ENCODE results near the gene IL10RB. TPM values are rescaled to one million over a fixed set of nuclear protein-coding genes. Genes with fewer than 3 reads are reported as not detected.

Gene IL10RB
- total RNA-seq, 1 experiment from 2014 or later: 3.1 TPM

DNA sequence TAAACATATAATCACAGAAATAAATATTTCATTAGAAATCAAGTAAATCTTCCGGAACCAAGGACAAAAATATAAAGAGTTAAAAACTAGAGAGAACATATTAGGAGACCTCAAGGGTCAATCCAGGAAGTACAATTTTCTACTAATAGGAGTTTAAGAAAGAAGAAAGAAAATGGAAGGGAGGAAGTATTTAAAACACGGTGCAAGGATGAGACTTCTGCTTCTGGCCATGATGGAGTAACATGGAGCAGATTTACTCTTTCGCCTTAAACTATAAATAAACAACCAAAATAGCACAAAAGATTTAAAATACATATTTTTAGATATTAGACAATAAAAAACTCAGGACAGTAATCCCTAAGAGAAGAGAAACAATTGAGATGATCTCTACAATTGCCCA, 46.0 kb downstream of the IL10RB start:
- Histone ChIP-seq H2AK5ac (ENCODE audit: insufficient read length, low read length) (no peak overlapping the region), H2BK20ac (ENCODE audit: low read depth, low read length, poor library complexity, severe bottlenecking) (no peak overlapping the region), H4K5ac (ENCODE audit: insufficient read length, low read depth, low read length) (no peak overlapping the region), H3K9ac (ENCODE audit: extremely low read depth, insufficient read length, low read length) (no peak overlapping the region), H3K79me2 (ENCODE audit: insufficient read depth, low read length) (no peaks in the 10 kb centered on the region), H2AFZ (ENCODE audit: low read length) (no peak overlapping the region), H3K27me3 (ENCODE audit: insufficient read depth, low read length) (no peaks in the 10 kb centered on the region), H2BK5ac (ENCODE audit: insufficient read length, low read length) (no peak overlapping the region), H4K20me1 (ENCODE audit: control insufficient read depth, insufficient read depth, insufficient read length) (no peaks in the 10 kb centered on the region), H3K27ac (ENCODE audit: insufficient read length, low read depth, low read length) (no peak overlapping the region), H4K8ac (replicated peaks; ENCODE audit: insufficient read length, low read depth, low read length) (no peak overlapping the region), H3K18ac (ENCODE audit: insufficient read length, low read depth, low read length) (no peak overlapping the region), H3K4me1 (ENCODE audit: insufficient read depth, low read length) (no peaks in the 10 kb centered on the region), H2BK15ac (ENCODE audit: low read depth, low read length) (no peak overlapping the region), H4K91ac (ENCODE audit: insufficient read length, low read depth, low read length) (no peak overlapping the region), H3K23me2 (ENCODE audit: insufficient read length, low read depth, low read length, poor library complexity, severe bottlenecking) (no peaks in the 10 kb centered on the region), H2BK120ac (ENCODE audit: low read depth, low read length, poor library complexity, severe bottlenecking) (no peak overlapping the region), H3K79me1 (ENCODE audit: insufficient read depth, low read depth, low read length, poor library complexity, severe bottlenecking) (no peaks in the 10 kb centered on the region), H3K56ac (ENCODE audit: insufficient read length, low read depth, low read length) (no peak overlapping the region), H2BK12ac (ENCODE audit: insufficient read length, low read depth, low read length) (no peak overlapping the region), H3T11ph (ENCODE audit: low read length) (no peak overlapping the region), H3K23ac (ENCODE audit: insufficient read length, low read depth, low read length) (no peak overlapping the region), H3K14ac (ENCODE audit: insufficient read depth, low read length) (no peak overlapping the region), H3K4ac (ENCODE audit: low read depth, low read length) (no peak overlapping the region), H3K4me2 (ENCODE audit: insufficient read depth, insufficient read length, low read length) (no peak overlapping the region), H3K9me3 (ENCODE audit: control insufficient read depth, low read depth, low read length) (no peaks in the 10 kb centered on the region)
- no peaks in the 10 kb centered on the region for H3K4me1 Mint-ChIP-seq
- no peak for DNase-seq
- no peak overlapping the region for H3K4me3 Mint-ChIP-seq
- peaks cover 0 to 2% of the 10 kb centered on the region in 2 experiments; a peak in 1 of 5 replicates for H3K9me3 Mint-ChIP-seq
- no peak for TF ChIP-seq CTCF (conservative IDR thresholded peaks at IDR 0.05)
- H3K36me3 Mint-ChIP-seq (ENCODE audit: insufficient read depth in 1 of 3, low read depth in 3 of 3): no peaks in the 10 kb centered on the region
- no peak overlapping the region for H3K27ac Mint-ChIP-seq
- WGBS (ENCODE audit: extremely low coverage, insufficient read length, low lambda C conversion rate): no CpG with 5 or more reads among the region's 3 CpGs
- H3K27me3 Mint-ChIP-seq (ENCODE audit: low read depth): peaks cover 6% of the 10 kb centered on the region

Measured in H9 (cell line).